SK-N-SH (cell line): ENCODE data around the gene GPR42. TPM values are rescaled to one million over a fixed set of nuclear protein-coding genes. Genes with fewer than 3 reads are reported as not detected.

ENCODE experiments used
- CTCF ChIA-PET: fragments of 300-600, 350-600 bp; formaldehyde crosslinking; extraction: SDS; loops from one replicate; lab custom pipeline; 2021; lab: Yijun Ruan, JAX
- POLR2A ChIA-PET: fragments of 350-600 bp; sonication (Branson Sonifier 250); formaldehyde crosslinking; extraction: SDS; loops from one replicate; lab custom pipeline; 2020; ENCODE audit warnings: antibody characterized with exemption, inconsistent platforms; lab: Yijun Ruan, JAX
- DNase-seq: peaks from one replicate; pipeline ENCODE4 v3.0.0; 2012
- H2AFZ ChIP-seq: fragments of 200-600 bp; sonication (generic); 2 replicates; pipeline ENCODE4 v1.8.1; 2016; ENCODE audit warnings: antibody characterized with exemption, mild to moderate bottlenecking, low read depth
- H3F3A ChIP-seq: fragments of 200-600 bp; sonication (generic); replicated peaks from 2 replicates; pipeline ENCODE3; 2016; ENCODE audit warnings: antibody characterized with exemption, mild to moderate bottlenecking; ENCODE audit not compliant: insufficient read depth
- H3K27ac ChIP-seq, 2 experiments: fragments of 200-500 bp in 1 of 2; fragments of 200-600 bp in 1 of 2; sonication (Bioruptor generic) in 1 of 2; sonication (generic), shearing (Covaris generic) in 1 of 2; 2 replicates each; pipeline versions ENCODE4 v1.5.1 to v1.6.1; 2014 to 2016; ENCODE audit warnings: low read depth in 2 of 2, inconsistent platforms in 1 of 2, low read length in 1 of 2, mild to moderate bottlenecking in 1 of 2, mixed read lengths in 1 of 2
- H3K27me3 ChIP-seq: fragments of 200-600 bp; sonication (generic), shearing (Covaris generic); 2 replicates; pipeline ENCODE4 v1.6.1; 2016; ENCODE audit warnings: mixed run types; ENCODE audit not compliant: insufficient read depth
- H3K36me3 ChIP-seq, 2 experiments: fragments of 200-500 bp in 1 of 2; fragments of 200-600 bp in 1 of 2; sonication (Bioruptor generic) in 1 of 2; sonication (generic) in 1 of 2; replicated peaks in 1 of 2; 2 replicates each; pipeline versions ENCODE3 to v1.5.1; 2014 to 2016; ENCODE audit warnings: low read length in 1 of 2, mild to moderate bottlenecking in 1 of 2; ENCODE audit not compliant: insufficient read depth in 2 of 2, control insufficient read depth in 1 of 2
- H3K4me1 ChIP-seq, 2 experiments: fragments of 200-500 bp in 1 of 2; fragments of 200-600 bp in 1 of 2; sonication (Bioruptor generic) in 1 of 2; sonication (generic), shearing (Covaris generic) in 1 of 2; 2 replicates each; pipeline versions ENCODE4 v1.5.1 to v1.6.1; 2014 to 2016; ENCODE audit warnings: low read depth in 1 of 2, low read length in 1 of 2, mixed run types in 1 of 2; ENCODE audit not compliant: insufficient read depth in 2 of 2, control insufficient read depth in 1 of 2
- H3K4me2 ChIP-seq: fragments of 200-600 bp; sonication (generic), shearing (Covaris generic); 2 replicates; pipeline ENCODE4 v1.6.1; 2017; ENCODE audit warnings: mixed run types
- H3K4me3 ChIP-seq, 2 experiments: fragments of 200-500 bp in 1 of 2; fragments of 200-600 bp in 1 of 2; sonication (Bioruptor generic) in 1 of 2; sonication (generic), shearing (Covaris generic) in 1 of 2; 2 replicates each; pipeline versions ENCODE4 v1.5.1 to v1.8.1; 2014 to 2016; ENCODE audit warnings: low read depth in 2 of 2, inconsistent platforms in 1 of 2, low read length in 1 of 2, mild to moderate bottlenecking in 1 of 2, mixed read lengths in 1 of 2, moderate library complexity in 1 of 2
- H3K79me2 ChIP-seq: fragments of 200-600 bp; sonication (generic); 2 replicates; pipeline ENCODE4 v1.8.1; 2017; ENCODE audit warnings: mild to moderate bottlenecking; ENCODE audit not compliant: insufficient read depth
- H3K9ac ChIP-seq: fragments of 200-600 bp; sonication (generic); 2 replicates; pipeline ENCODE4 v1.6.1; 2017; ENCODE audit warnings: mixed run types
- H3K9me2 ChIP-seq: fragments of 200-600 bp; sonication (generic); 2 replicates; pipeline ENCODE4 v1.6.1; 2017; ENCODE audit warnings: mixed run types
- H3K9me3 ChIP-seq: fragments of 200-600 bp; sonication (generic); 2 replicates; pipeline ENCODE4 v1.6.1; 2017; ENCODE audit warnings: mixed run types, mild to moderate bottlenecking, moderate library complexity
- H4K20me1 ChIP-seq: fragments of 200-600 bp; sonication (generic); 2 replicates; pipeline ENCODE4 v1.6.1; 2017; ENCODE audit warnings: mild to moderate bottlenecking, mixed run types; ENCODE audit not compliant: insufficient read depth
- CTCF ChIP-seq: fragments of 200-600 bp; sonication (generic); IDR thresholded peaks from 2 replicates; pipeline ENCODE4 v1.6.1; 2017; ENCODE audit warnings: antibody characterized with exemption, mild to moderate bottlenecking, moderate library complexity
- ELF1 ChIP-seq: IDR thresholded peaks from 2 replicates; pipeline ENCODE4 v1.4.0; 2012
- EP300 ChIP-seq, 2 experiments: IDR thresholded peaks; 2 replicates each; pipeline versions ENCODE4 v1.4.0 to v1.6.1; 2012; ENCODE audit warnings: borderline replicate concordance in 1 of 2, low read depth in 1 of 2, low read length in 1 of 2
- EZH2phosphoT487 ChIP-seq: fragments of 200-600 bp; sonication (generic); IDR thresholded peaks from 2 replicates; pipeline ENCODE4 v1.6.1; 2017; ENCODE audit warnings: low read depth, mixed run types, mild to moderate bottlenecking, antibody characterized with exemption, moderate library complexity, borderline replicate concordance
- FOSL2 ChIP-seq: IDR thresholded peaks from 2 replicates; pipeline ENCODE4 v1.4.0; 2012; ENCODE audit warnings: low read depth, mild to moderate bottlenecking, moderate library complexity, borderline replicate concordance
- FOXM1 ChIP-seq: IDR thresholded peaks from 2 replicates; pipeline ENCODE4 v1.4.0; 2012; ENCODE audit warnings: low read depth, mild to moderate bottlenecking
- GATA2 ChIP-seq: sonication (generic); formaldehyde crosslinking; IDR thresholded peaks from 2 replicates; pipeline ENCODE4 v1.5.0; 2020; ENCODE audit warnings: mild to moderate bottlenecking, missing genetic modification reagents
- IRF3 ChIP-seq: fragments of 150-350 bp; IDR thresholded peaks from 2 replicates; pipeline ENCODE4 v1.6.1; 2016; ENCODE audit warnings: mild to moderate bottlenecking, low read depth, low read length
- JUND ChIP-seq: IDR thresholded peaks from 2 replicates; pipeline ENCODE4 v1.4.0; 2012
- MEF2A ChIP-seq: IDR thresholded peaks from 2 replicates; pipeline ENCODE4 v1.4.0; 2012; ENCODE audit warnings: low read depth, borderline replicate concordance
- MXI1 ChIP-seq: IDR thresholded peaks from 2 replicates; pipeline ENCODE4 v1.6.1; 2012; ENCODE audit warnings: mild to moderate bottlenecking, low read depth, low read length, improper control_type of control experiment
- NFIC ChIP-seq: IDR thresholded peaks from 2 replicates; pipeline ENCODE4 v1.4.0; 2012; ENCODE audit warnings: borderline replicate concordance
- NRF1 ChIP-seq: IDR thresholded peaks from 2 replicates; pipeline ENCODE4 v1.6.1; 2012; ENCODE audit warnings: low read depth, mild to moderate bottlenecking, low read length
- POLR2AphosphoS5 ChIP-seq: IDR thresholded peaks from 2 replicates; pipeline ENCODE4 v1.6.1; 2012; ENCODE audit warnings: low read depth, low read length
- RCOR1 ChIP-seq: fragments of 150-350 bp; IDR thresholded peaks from 2 replicates; pipeline ENCODE4 v1.6.1; 2017; ENCODE audit warnings: antibody characterized with exemption, low read length
- RFX5 ChIP-seq: IDR thresholded peaks from 2 replicates; pipeline ENCODE4 v1.6.1; 2012; ENCODE audit warnings: mild to moderate bottlenecking, improper control_type of control experiment, low read length
- RXRA ChIP-seq: IDR thresholded peaks from 2 replicates; pipeline ENCODE4 v1.4.0; 2012; ENCODE audit warnings: low read depth, mild to moderate bottlenecking, borderline replicate concordance
- SIN3A ChIP-seq: IDR thresholded peaks from 2 replicates; pipeline ENCODE4 v1.6.1; 2012; ENCODE audit warnings: low read depth, mild to moderate bottlenecking, low read length, moderate library complexity, borderline replicate concordance
- SMC3 ChIP-seq: IDR thresholded peaks from 2 replicates; pipeline ENCODE4 v1.6.1; 2012; ENCODE audit warnings: low read depth, low read length, improper control_type of control experiment
- TAF1 ChIP-seq: IDR thresholded peaks from 2 replicates; pipeline ENCODE4 v1.6.1; 2012; ENCODE audit warnings: low read depth, mild to moderate bottlenecking, low read length, moderate library complexity, borderline replicate concordance
- TEAD4 ChIP-seq: IDR thresholded peaks from 2 replicates; pipeline ENCODE4 v1.4.0; 2012; ENCODE audit warnings: mild to moderate bottlenecking, borderline replicate concordance; ENCODE audit not compliant: insufficient read depth
- ZBTB33 ChIP-seq: IDR thresholded peaks from 2 replicates; pipeline ENCODE4 v1.4.0; 2012; ENCODE audit warnings: low read depth, borderline replicate concordance
- WGBS: methylation state at CpG from one replicate; pipeline ENCODE4 v1.1.6; 2017; ENCODE audit warnings: low lambda C conversion rate; 5-methylcytosine and 5-hydroxymethylcytosine counted together
- polyA plus RNA-seq, 3 experiments: library from polyadenylated mRNA; depleted of rRNA; stranded (reverse); fragments of >200 nt; gene quantifications; 2 replicates each; pipeline ENCODE4 v1.2.3, GENCODE V29; 2012

Gene GPR42
- polyA plus RNA-seq, 1 of the 3 experiments (the other 2 are of a cell fraction): not detected

DNA sequence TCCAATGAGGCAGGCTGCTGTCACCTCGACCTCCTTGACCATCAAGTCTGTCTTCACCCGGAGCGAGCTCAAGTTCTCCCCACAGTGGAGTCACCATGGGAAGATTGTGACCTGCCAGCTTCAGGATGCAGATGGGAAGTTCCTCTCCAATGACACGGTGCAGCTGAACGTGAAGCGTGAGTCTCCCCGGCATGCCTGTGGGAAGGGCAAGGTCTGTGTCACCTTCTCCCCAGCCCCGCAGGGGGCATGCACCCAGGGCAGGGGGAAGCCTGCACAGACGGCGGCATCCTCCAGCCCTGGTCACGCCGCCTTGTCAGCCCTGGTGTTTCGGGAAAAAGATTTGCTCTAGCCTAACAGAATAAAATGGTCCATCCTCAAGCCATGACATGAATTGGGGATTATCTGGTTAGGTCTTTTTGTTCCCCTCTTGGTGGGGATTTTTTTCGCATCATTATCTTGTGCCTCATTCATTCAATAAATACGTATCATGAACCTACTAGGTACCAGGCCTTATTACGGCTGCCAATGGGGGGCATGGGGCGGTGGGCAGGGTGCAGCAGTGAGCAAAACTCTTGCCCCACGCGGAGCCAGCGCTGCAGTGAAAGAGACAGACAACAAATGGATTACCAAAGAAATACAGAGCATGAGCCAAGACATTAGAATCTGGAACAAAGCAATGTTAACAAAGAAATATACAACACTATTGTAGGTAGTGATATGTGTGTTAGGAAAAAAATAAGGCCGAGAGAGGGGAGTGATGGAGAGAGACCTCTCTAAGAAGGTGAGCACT, 34.5 kb upstream of the GPR42 start:
- no peaks in the 10 kb centered on the region for H4K20me1 ChIP-seq
- TF ChIP-seq GATA2: no peak
- TF ChIP-seq SIN3A: no peak
- TF ChIP-seq MEF2A: no peak
- TF ChIP-seq TEAD4: no peak
- no peak for TF ChIP-seq RCOR1
- no peak for TF ChIP-seq RXRA
- TF ChIP-seq POLR2AphosphoS5: no peak
- TF ChIP-seq RFX5: no peak
- TF ChIP-seq SMC3: no peak
- TF ChIP-seq NFIC: no peak
- no peak for TF ChIP-seq FOXM1
- TF ChIP-seq IRF3: no peak
- TF ChIP-seq MXI1: no peak
- no peak for TF ChIP-seq ELF1
- TF ChIP-seq, all 33 proteins: peak for 0
- no peak for DNase-seq
- no peaks in the 10 kb centered on the region for H3K4me1 ChIP-seq
- no peaks in the 10 kb centered on the region for H3K36me3 ChIP-seq
- CTCF ChIA-PET: no interaction called here
- POLR2A ChIA-PET: no interaction called here
- H3K9ac ChIP-seq: no peak overlapping the region
- H3K27me3 ChIP-seq: peaks cover 85% of the 10 kb centered on the region
- no peak overlapping the region for H3K4me3 ChIP-seq
- no peaks in the 10 kb centered on the region for H3K79me2 ChIP-seq
- H3K9me2 ChIP-seq: no peaks in the 10 kb centered on the region
- H3K4me2 ChIP-seq: no peak overlapping the region
- no peaks in the 10 kb centered on the region for H3K9me3 ChIP-seq
- H2AFZ ChIP-seq: no peak overlapping the region
- H3F3A ChIP-seq: no peaks in the 10 kb centered on the region
- WGBS: 27% methylated on average over 19 of the region's 21 CpGs
- no peak overlapping the region for H3K27ac ChIP-seq

- H3K9ac ChIP-seq: no peak overlapping the region
- H3K9me2 ChIP-seq: no peaks in the 10 kb centered on the region
- no peak overlapping the region for H2AFZ ChIP-seq
- no peaks in the 10 kb centered on the region for H3K36me3 ChIP-seq
- H3K4me1 ChIP-seq: no peaks in the 10 kb centered on the region
- no peaks in the 10 kb centered on the region for H4K20me1 ChIP-seq
- no peak overlapping the region for H3K4me3 ChIP-seq
- no peak overlapping the region for H3K27ac ChIP-seq
- peaks cover 87% of the 10 kb centered on the region for H3K27me3 ChIP-seq
- no peaks in the 10 kb centered on the region for H3K79me2 ChIP-seq
- H3K4me2 ChIP-seq: no peak overlapping the region
- ChIA-PET POLR2A (no interaction called here), CTCF (interaction anchor here (0.7 kb wide), 1 partner anchor 158 kb away, joined by 3 read pairs; no protein-coding TSS in a partner anchor)
- 37% methylated on average over 23 of the region's 25 CpGs for WGBS
- DNase-seq: no peak
- no peaks in the 10 kb centered on the region for H3F3A ChIP-seq
- H3K9me3 ChIP-seq: no peaks in the 10 kb centered on the region
- TF ChIP-seq ZBTB33: no peak
- no peak for TF ChIP-seq FOSL2
- no peak for TF ChIP-seq ELF1
- TF ChIP-seq SIN3A: no peak
- no peak for TF ChIP-seq CTCF
- TF ChIP-seq NRF1: no peak
- TF ChIP-seq EP300 (IDR thresholded peaks at IDR 0.05; ENCODE audit: borderline replicate concordance in 1 of 2, low read depth in 1 of 2, low read length in 1 of 2): no peak
- no peak for TF ChIP-seq SMC3
- no peak for TF ChIP-seq TEAD4
- TF ChIP-seq TAF1: no peak
- TF ChIP-seq EZH2phosphoT487: no peak
- no peak for TF ChIP-seq MXI1
- no peak for TF ChIP-seq JUND
Observed at GRCh38 chr19:35337097-35337983, 33.5 kb upstream of the GPR42 start.
